AG04450 (cell line): ENCODE results near the gene HIGD2A. TPM values are rescaled to one million over a fixed set of nuclear protein-coding genes. Genes with fewer than 3 reads are reported as not detected.

Source experiments
- CTCF ChIA-PET: fragments of 300-600, 350-600 bp; formaldehyde crosslinking; extraction: SDS; loops from one replicate; lab custom pipeline; 2022; ENCODE audit warnings: antibody characterized with exemption, inconsistent platforms; lab: Charles Lee
- POLR2A ChIA-PET: fragments of 350-600 bp; formaldehyde crosslinking; extraction: SDS; loops from one replicate; lab custom pipeline; 2021; ENCODE audit warnings: antibody characterized with exemption, inconsistent platforms; lab: Yijun Ruan, JAX
- DNase-seq: peaks from one replicate; pipeline ENCODE4 v3.0.0-alpha.2; 2011; ENCODE audit warnings: low read depth, low spot score
- H3K27ac ChIP-seq: one replicate; pipeline ENCODE4 v1.5.1; 2012; ENCODE audit warnings: low read depth, low read length, control low read depth
- H3K27me3 ChIP-seq: one replicate; pipeline ENCODE4 v1.6.0; 2012; ENCODE audit warnings: low read length; ENCODE audit not compliant: control insufficient read depth, insufficient read depth
- H3K4me3 ChIP-seq: 2 replicates; pipeline ENCODE4 v1.5.1; 2011; ENCODE audit warnings: mild to moderate bottlenecking, low read depth, low read length, control low read depth
- H3K9me3 ChIP-seq: 2 replicates; pipeline ENCODE4 v1.5.1; 2012; ENCODE audit warnings: low read length; ENCODE audit not compliant: control insufficient read depth, insufficient read depth
- polyA plus RNA-seq: library from polyadenylated mRNA; depleted of rRNA; stranded (reverse); fragments of >200 nt; gene quantifications from 2 replicates; pipeline ENCODE4 v1.2.3, GENCODE V29; 2011
- TF ChIP-seq, protein P1 (sequence below): IDR thresholded peaks from 2 replicates; pipeline ENCODE4 v1.5.1; 2011; ENCODE audit warnings: low read depth, low read length, control low read depth, inconsistent platforms

HIGD2A gene
- polyA plus RNA-seq, 1 experiment: 71.4 TPM

- H3K27ac ChIP-seq: no peak overlapping the region
- ChIA-PET POLR2A (interaction anchor here (0.9 kb wide), 1 partner anchor 150 kb away, joined by 7 read pairs; the partner anchor contains the start of gene RNF44), CTCF (no interaction called here)
- no peak for DNase-seq
- TF ChIP-seq, protein P1, sequence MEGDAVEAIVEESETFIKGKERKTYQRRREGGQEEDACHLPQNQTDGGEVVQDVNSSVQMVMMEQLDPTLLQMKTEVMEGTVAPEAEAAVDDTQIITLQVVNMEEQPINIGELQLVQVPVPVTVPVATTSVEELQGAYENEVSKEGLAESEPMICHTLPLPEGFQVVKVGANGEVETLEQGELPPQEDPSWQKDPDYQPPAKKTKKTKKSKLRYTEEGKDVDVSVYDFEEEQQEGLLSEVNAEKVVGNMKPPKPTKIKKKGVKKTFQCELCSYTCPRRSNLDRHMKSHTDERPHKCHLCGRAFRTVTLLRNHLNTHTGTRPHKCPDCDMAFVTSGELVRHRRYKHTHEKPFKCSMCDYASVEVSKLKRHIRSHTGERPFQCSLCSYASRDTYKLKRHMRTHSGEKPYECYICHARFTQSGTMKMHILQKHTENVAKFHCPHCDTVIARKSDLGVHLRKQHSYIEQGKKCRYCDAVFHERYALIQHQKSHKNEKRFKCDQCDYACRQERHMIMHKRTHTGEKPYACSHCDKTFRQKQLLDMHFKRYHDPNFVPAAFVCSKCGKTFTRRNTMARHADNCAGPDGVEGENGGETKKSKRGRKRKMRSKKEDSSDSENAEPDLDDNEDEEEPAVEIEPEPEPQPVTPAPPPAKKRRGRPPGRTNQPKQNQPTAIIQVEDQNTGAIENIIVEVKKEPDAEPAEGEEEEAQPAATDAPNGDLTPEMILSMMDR: 0 out of 2 replicates have a peak, but pooled peaks have one; percentile 19
- H3K4me3 ChIP-seq: peak overlapping the region; percentile 98
- H3K9me3 ChIP-seq: no peaks in the 10 kb centered on the region
- H3K27me3 ChIP-seq: no peaks in the 10 kb centered on the region
Observed at GRCh38 chr5:176387384-176387925, 1.1 kb upstream of the HIGD2A start.

DNA sequence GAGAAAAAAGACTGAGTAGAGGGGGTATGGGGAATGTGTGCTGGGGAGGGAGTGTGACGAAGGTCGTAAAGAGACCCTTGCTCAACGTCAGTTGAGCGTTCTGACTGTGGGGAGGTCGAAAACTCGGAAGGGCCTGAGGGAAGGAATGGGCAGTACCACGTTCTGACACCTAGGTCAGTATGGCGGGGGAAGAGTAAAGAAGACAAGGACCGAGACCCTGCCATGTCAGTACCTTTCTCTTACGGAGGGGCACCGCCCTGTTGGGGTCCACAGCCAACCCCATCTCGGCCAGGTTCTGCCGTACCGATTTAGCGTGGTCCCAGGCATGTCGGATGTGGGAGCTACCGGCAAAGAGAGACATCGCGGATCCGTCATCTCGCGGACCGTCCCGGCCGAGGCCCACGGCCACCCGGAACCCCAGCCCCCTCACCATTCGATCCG lies 528 bp upstream of the HIGD2A start:
- ChIA-PET CTCF (no interaction called here), POLR2A (interaction anchor here (0.6 to 0.9 kb wide), 2 partner anchors 145 to 149 kb away, joined by 3 to 7 read pairs; partner anchors contain the start of gene RNF44)

DNA sequence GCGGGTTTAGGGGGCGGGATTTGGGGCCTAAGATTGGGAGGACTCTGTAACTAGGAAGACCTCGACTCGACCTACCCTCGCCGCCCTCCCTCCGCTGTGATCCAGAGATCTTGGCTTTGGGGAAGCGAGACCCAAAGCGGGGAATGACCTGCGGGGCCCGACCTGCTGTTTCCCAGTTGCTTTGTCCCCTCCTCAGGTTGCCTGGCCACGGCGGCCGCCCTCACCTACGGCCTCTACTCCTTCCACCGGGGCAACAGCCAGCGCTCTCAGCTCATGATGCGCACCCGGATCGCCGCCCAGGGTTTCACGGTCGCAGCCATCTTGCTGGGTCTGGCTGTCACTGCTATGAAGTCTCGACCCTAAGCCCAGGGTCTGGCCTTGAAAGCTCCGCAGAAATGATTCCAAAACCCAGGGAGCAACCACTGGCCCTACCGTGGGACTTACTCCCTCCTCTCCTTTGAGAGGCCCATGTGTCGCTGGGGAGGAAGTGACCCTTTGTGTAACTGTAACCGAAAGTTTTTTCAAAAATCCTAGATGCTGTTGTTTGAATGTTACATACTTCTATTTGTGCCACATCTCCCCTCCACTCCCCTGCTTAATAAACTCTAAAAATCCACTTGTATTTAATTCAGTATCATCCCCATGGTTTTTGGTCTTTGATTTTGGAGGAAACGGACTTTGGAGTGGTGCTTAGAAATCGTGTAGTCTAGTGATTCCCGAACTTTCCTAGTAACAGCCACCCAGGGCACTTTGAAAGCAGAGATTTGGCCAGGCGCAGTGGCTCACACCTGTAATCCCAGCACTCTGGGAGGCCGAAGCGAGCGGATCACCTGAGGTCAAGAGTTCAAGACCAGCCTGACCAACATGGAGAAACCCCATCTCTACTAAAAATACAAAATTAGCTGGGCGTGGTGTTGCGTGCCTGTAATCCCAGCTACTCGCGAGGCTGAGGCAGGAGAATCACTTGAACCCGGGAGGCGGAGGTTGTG lies 878 bp downstream of the HIGD2A start:
- POLR2A ChIA-PET: interaction anchor here (0.6 to 1.0 kb wide), 3 partner anchors 23 to 483 kb away, joined by 3 to 6 read pairs (median 4); partner anchors contain the start of gene TSPAN17
- Histone ChIP-seq H3K9me3 (no peaks in the 10 kb centered on the region), H3K4me3 (peak overlapping the region; percentile 98), H3K27me3 (no peaks in the 10 kb centered on the region), H3K27ac (peak overlapping the region; percentile 94)
- TF ChIP-seq, protein P1: no peak
- no peak for DNase-seq
- CTCF ChIA-PET: no interaction called here

More for the DNA sequence above, 528 bp upstream of the HIGD2A start:
- Histone ChIP-seq H3K27ac (peak overlapping the region; percentile 39), H3K4me3 (peak overlapping the region; percentile 98), H3K27me3 (no peaks in the 10 kb centered on the region), H3K9me3 (no peaks in the 10 kb centered on the region)
- no peak for DNase-seq
- TF ChIP-seq, protein P1: no peak

- ChIA-PET POLR2A (no interaction called here), CTCF (no interaction called here)
- H3K27me3 ChIP-seq: no peaks in the 10 kb centered on the region
- no peak for DNase-seq
- TF ChIP-seq, protein P1: no peak
- no peak overlapping the region for H3K27ac ChIP-seq
- no peaks in the 10 kb centered on the region for H3K9me3 ChIP-seq
- H3K4me3 ChIP-seq: no peak overlapping the region
Observed at GRCh38 chr5:176391479-176391878, 2.9 kb downstream of the HIGD2A start.
